ENCODE results near the gene PFN3. TPM values are rescaled to one million over a fixed set of nuclear protein-coding genes. Genes with fewer than 3 reads are reported as not detected.

Gene PFN3
- total RNA-seq, 2 experiments from 2014 or later, result not detected

GRCh38 chr5:177426566-177427210, 26.2 kb upstream of the PFN3 start, which contains the start of gene GRK6:
GRK6 (plus strand) TSS chr5:177426676; CDS start chr5:177426846, 170 bp downstream.
- Histone ChIP-seq H3K4me3 (ENCODE audit: low read depth, low read length, poor library complexity, severe bottlenecking) (peak within 1 kb of the TSS; percentile 77), H3K27ac (ENCODE audit: low read depth, low read length, poor library complexity, severe bottlenecking) (peak within 1 kb of the TSS; percentile 87), H4K20me1 (ENCODE audit: insufficient read depth, low read length) (no peaks in the 10 kb centered on the region), H3K36me3 (ENCODE audit: insufficient read depth, low read length) (peaks cover 8% of the 10 kb centered on the region; the same call in 1 of the 2 replicates), H3K79me2 (ENCODE audit: insufficient read depth, low read depth, low read length) (peaks cover 31% of the 10 kb centered on the region), H3K4me1 (ENCODE audit: insufficient read depth, low read length, poor library complexity, severe bottlenecking) (peaks cover 56% of the 10 kb centered on the region), H3K9me3 (ENCODE audit: low read length) (no peaks in the 10 kb centered on the region), H3K4me2 (ENCODE audit: low read length) (peak within 1 kb of the TSS; percentile 98), H3K9me2 (ENCODE audit: insufficient read depth, low read length) (no peaks in the 10 kb centered on the region), H2AFZ (ENCODE audit: low read length) (peak within 1 kb of the TSS; percentile 64)
- BruUV-seq (replicated peaks), result no TSS peak
- DNase-seq (ENCODE audit: low spot score), result peak; percentile 81
- ChIA-PET POLR2A (interaction anchor here (0.5 to 2.5 kb wide), 14 partner anchors 9 to 290 kb away, joined by 3 to 10 read pairs (median 4); partner anchors contain the start of genes DOK3 and F12), CTCF (ENCODE audit: unreplicated experiment) (interaction anchor here (0.5 to 1.7 kb wide), 10 partner anchors 15 to 690 kb away, joined by 3 to 10 read pairs (median 4); no protein-coding TSS in a partner anchor)
- intact Hi-C loops (cut with micrococcal nuclease; ENCODE audit: unreplicated experiment), result loop anchor here (1.0 to 5.0 kb wide), 6 partner anchors 23 to 424 kb away; no protein-coding TSS in a partner anchor
- TF ChIP-seq, protein P1, sequence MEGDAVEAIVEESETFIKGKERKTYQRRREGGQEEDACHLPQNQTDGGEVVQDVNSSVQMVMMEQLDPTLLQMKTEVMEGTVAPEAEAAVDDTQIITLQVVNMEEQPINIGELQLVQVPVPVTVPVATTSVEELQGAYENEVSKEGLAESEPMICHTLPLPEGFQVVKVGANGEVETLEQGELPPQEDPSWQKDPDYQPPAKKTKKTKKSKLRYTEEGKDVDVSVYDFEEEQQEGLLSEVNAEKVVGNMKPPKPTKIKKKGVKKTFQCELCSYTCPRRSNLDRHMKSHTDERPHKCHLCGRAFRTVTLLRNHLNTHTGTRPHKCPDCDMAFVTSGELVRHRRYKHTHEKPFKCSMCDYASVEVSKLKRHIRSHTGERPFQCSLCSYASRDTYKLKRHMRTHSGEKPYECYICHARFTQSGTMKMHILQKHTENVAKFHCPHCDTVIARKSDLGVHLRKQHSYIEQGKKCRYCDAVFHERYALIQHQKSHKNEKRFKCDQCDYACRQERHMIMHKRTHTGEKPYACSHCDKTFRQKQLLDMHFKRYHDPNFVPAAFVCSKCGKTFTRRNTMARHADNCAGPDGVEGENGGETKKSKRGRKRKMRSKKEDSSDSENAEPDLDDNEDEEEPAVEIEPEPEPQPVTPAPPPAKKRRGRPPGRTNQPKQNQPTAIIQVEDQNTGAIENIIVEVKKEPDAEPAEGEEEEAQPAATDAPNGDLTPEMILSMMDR (conservative IDR thresholded peaks at IDR 0.05; ENCODE audit: low read length), result no peak
- no peak for TF ChIP-seq EZH2phosphoT487 (IDR thresholded peaks at IDR 0.05; ENCODE audit: borderline replicate concordance, low read depth, low read length)

- Histone ChIP-seq H3K36me3 (ENCODE audit: insufficient read depth, low read length) (0 out of 2 replicates have a peak, but pooled peaks cover 7% of the 10 kb centered on the region), H4K20me1 (ENCODE audit: insufficient read depth, low read length) (no peaks in the 10 kb centered on the region), H3K79me2 (ENCODE audit: insufficient read depth, low read depth, low read length) (peaks cover 31% of the 10 kb centered on the region), H3K4me1 (ENCODE audit: insufficient read depth, low read length, poor library complexity, severe bottlenecking) (peaks cover 49% of the 10 kb centered on the region), H3K9me3 (ENCODE audit: low read length) (no peaks in the 10 kb centered on the region), H3K4me2 (ENCODE audit: low read length) (peak overlapping the region; percentile 76), H3K4me3 (ENCODE audit: low read depth, low read length, poor library complexity, severe bottlenecking) (peak overlapping the region; percentile 68), H3K27ac (ENCODE audit: low read depth, low read length, poor library complexity, severe bottlenecking) (peak overlapping the region; percentile 62), H3K9me2 (ENCODE audit: insufficient read depth, low read length) (no peaks in the 10 kb centered on the region), H2AFZ (ENCODE audit: low read length) (peak overlapping the region; percentile 64)
- ChIA-PET POLR2A (interaction anchor here (0.5 to 2.5 kb wide), 12 partner anchors 9 to 289 kb away, joined by 3 to 10 read pairs (median 4); partner anchors contain the start of genes DOK3, F12 and LMAN2), CTCF (ENCODE audit: unreplicated experiment) (interaction anchor here (0.5 to 1.7 kb wide), 8 partner anchors 16 to 690 kb away, joined by 3 to 8 read pairs (median 4); no protein-coding TSS in a partner anchor)
- no TSS peak for BruUV-seq (replicated peaks)
- peak; percentile 100 for DNase-seq (ENCODE audit: low spot score)
- intact Hi-C loops (cut with micrococcal nuclease; ENCODE audit: unreplicated experiment), result loop anchor here (1.0 to 5.0 kb wide), 6 partner anchors 23 to 424 kb away; no protein-coding TSS in a partner anchor
- TF ChIP-seq, protein P1 (conservative IDR thresholded peaks at IDR 0.05; ENCODE audit: low read length), result no peak
- no peak for TF ChIP-seq EZH2phosphoT487 (IDR thresholded peaks at IDR 0.05; ENCODE audit: borderline replicate concordance, low read depth, low read length)
Observed at GRCh38 chr5:177425801-177426565, 25.5 kb upstream of the PFN3 start.
